ENCODE measurements around the gene HOXA4.

DNA sequence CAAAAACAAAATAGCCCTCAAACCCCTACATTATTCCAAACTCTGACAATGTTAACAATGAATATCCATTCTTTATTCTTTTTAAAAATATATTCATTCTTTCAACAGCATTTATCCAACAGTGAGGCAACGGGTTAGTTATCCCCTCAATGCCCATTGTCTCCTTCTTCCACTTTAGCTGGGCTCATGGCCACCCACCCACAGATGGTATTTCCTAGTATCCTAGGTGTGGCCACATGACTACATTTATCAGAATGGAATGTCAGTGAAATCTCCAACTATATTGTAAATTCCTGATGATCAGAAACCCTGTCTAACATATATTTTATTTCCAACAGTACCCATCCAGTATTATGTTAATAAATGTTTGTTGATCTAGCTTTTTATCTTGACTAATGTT lies 48.4 kb downstream of the HOXA4 start:
- TF ChIP-seq, protein P1, sequence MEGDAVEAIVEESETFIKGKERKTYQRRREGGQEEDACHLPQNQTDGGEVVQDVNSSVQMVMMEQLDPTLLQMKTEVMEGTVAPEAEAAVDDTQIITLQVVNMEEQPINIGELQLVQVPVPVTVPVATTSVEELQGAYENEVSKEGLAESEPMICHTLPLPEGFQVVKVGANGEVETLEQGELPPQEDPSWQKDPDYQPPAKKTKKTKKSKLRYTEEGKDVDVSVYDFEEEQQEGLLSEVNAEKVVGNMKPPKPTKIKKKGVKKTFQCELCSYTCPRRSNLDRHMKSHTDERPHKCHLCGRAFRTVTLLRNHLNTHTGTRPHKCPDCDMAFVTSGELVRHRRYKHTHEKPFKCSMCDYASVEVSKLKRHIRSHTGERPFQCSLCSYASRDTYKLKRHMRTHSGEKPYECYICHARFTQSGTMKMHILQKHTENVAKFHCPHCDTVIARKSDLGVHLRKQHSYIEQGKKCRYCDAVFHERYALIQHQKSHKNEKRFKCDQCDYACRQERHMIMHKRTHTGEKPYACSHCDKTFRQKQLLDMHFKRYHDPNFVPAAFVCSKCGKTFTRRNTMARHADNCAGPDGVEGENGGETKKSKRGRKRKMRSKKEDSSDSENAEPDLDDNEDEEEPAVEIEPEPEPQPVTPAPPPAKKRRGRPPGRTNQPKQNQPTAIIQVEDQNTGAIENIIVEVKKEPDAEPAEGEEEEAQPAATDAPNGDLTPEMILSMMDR (IDR thresholded peaks at IDR 0.05; ENCODE audit: insufficient read depth, low read length, poor library complexity, severe bottlenecking) = no peak
- no peak for TF ChIP-seq EZH2phosphoT487 (conservative IDR thresholded peaks at IDR 0.05; ENCODE audit: low read length)

Data from SU-DHL-6 (cell line).